DND-41 (cell line): ENCODE measurements around the gene HOXA3.

Experiments
- ATAC-seq: fragments of 200-7000 bp; cut with Tn5 transposase; 3 replicates; pipeline ENCODE4 v1.9.1; 2021; ENCODE audit warnings: low read depth; ENCODE audit not compliant: insufficient read depth
- DNase-seq: peaks from one replicate; pipeline ENCODE4 v3.0.0-alpha.2; 2020
- H2AFZ ChIP-seq: 2 replicates; pipeline ENCODE4 v1.6.0; 2012; ENCODE audit warnings: low read depth, low read length
- H3K27ac ChIP-seq: 2 replicates; pipeline ENCODE4 v1.5.1; 2012; ENCODE audit warnings: low read length, inconsistent platforms
- H3K27me3 ChIP-seq: fragments of 200-600 bp; sonication (generic); 2 replicates; pipeline ENCODE4 v1.6.0; 2012; ENCODE audit warnings: low read length, mild to moderate bottlenecking, inconsistent platforms; ENCODE audit not compliant: insufficient read depth, poor library complexity
- H3K36me3 ChIP-seq: 2 replicates; pipeline ENCODE4 v1.5.1; 2012; ENCODE audit warnings: low read length, inconsistent platforms; ENCODE audit not compliant: insufficient read depth
- H3K4me1 ChIP-seq: 2 replicates; pipeline ENCODE4 v1.5.1; 2012; ENCODE audit warnings: mild to moderate bottlenecking, low read length; ENCODE audit not compliant: insufficient read depth
- H3K4me2 ChIP-seq: 2 replicates; pipeline ENCODE4 v1.6.0; 2012; ENCODE audit warnings: mild to moderate bottlenecking, moderate library complexity, low read length, inconsistent platforms; ENCODE audit not compliant: insufficient read depth
- H3K4me3 ChIP-seq, 2 experiments: fragments of 200-600 bp in 1 of 2; shearing (Covaris generic) in 1 of 2; 2 replicates each; pipeline ENCODE4 v1.5.1; 2012 to 2016; ENCODE audit warnings: inconsistent platforms in 2 of 2, low read length in 2 of 2, mild to moderate bottlenecking in 2 of 2, low read depth in 1 of 2, moderate library complexity in 1 of 2
- H3K79me2 ChIP-seq: 2 replicates; pipeline ENCODE4 v1.6.0; 2012; ENCODE audit warnings: low read length, inconsistent platforms; ENCODE audit not compliant: insufficient read depth
- H3K9ac ChIP-seq: 2 replicates; pipeline ENCODE4 v1.6.0; 2012; ENCODE audit warnings: low read depth, mild to moderate bottlenecking, inconsistent platforms, low read length, moderate library complexity
- H3K9me3 ChIP-seq: 2 replicates; pipeline ENCODE4 v1.5.1; 2012; ENCODE audit warnings: low read length, moderate library complexity, mild to moderate bottlenecking, inconsistent platforms; ENCODE audit not compliant: insufficient read depth, severe bottlenecking
- H4K20me1 ChIP-seq: 2 replicates; pipeline ENCODE4 v1.6.0; 2012; ENCODE audit warnings: low read length; ENCODE audit not compliant: insufficient read depth
- EZH2 ChIP-seq: IDR thresholded peaks from 3 replicates; pipeline ENCODE4 v1.6.1; 2012; ENCODE audit warnings: borderline replicate concordance, low read depth, mild to moderate bottlenecking, moderate library complexity, low read length, inconsistent platforms; ENCODE audit not compliant: severe bottlenecking
- TF ChIP-seq, protein P1 (sequence below): IDR thresholded peaks from 2 replicates; pipeline ENCODE4 v1.5.1; 2012; ENCODE audit warnings: borderline replicate concordance, low read length, moderate library complexity, mild to moderate bottlenecking; ENCODE audit not compliant: poor library complexity, severe bottlenecking; ENCODE audit errors: extremely low read depth

The HOXA3 gene

GRCh38 chr7:27191833-27192545 lies 39.6 kb upstream of the HOXA3 start:
- Histone ChIP-seq H3K4me2 (no peak overlapping the region), H3K79me2 (no peaks in the 10 kb centered on the region), H4K20me1 (no peaks in the 10 kb centered on the region), H3K36me3 (no peaks in the 10 kb centered on the region), H3K4me1 (peaks cover 22% of the 10 kb centered on the region), H3K9me3 (no peaks in the 10 kb centered on the region), H3K27me3 (peaks cover 10% of the 10 kb centered on the region), H3K9ac (no peak overlapping the region), H3K27ac (no peak overlapping the region), H2AFZ (no peak overlapping the region), H3K4me3 (no peak overlapping the region)
- no peak for TF ChIP-seq EZH2
- TF ChIP-seq, protein P1, sequence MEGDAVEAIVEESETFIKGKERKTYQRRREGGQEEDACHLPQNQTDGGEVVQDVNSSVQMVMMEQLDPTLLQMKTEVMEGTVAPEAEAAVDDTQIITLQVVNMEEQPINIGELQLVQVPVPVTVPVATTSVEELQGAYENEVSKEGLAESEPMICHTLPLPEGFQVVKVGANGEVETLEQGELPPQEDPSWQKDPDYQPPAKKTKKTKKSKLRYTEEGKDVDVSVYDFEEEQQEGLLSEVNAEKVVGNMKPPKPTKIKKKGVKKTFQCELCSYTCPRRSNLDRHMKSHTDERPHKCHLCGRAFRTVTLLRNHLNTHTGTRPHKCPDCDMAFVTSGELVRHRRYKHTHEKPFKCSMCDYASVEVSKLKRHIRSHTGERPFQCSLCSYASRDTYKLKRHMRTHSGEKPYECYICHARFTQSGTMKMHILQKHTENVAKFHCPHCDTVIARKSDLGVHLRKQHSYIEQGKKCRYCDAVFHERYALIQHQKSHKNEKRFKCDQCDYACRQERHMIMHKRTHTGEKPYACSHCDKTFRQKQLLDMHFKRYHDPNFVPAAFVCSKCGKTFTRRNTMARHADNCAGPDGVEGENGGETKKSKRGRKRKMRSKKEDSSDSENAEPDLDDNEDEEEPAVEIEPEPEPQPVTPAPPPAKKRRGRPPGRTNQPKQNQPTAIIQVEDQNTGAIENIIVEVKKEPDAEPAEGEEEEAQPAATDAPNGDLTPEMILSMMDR, result no peak
- ATAC-seq (no peak), DNase-seq (no peak)

DNA sequence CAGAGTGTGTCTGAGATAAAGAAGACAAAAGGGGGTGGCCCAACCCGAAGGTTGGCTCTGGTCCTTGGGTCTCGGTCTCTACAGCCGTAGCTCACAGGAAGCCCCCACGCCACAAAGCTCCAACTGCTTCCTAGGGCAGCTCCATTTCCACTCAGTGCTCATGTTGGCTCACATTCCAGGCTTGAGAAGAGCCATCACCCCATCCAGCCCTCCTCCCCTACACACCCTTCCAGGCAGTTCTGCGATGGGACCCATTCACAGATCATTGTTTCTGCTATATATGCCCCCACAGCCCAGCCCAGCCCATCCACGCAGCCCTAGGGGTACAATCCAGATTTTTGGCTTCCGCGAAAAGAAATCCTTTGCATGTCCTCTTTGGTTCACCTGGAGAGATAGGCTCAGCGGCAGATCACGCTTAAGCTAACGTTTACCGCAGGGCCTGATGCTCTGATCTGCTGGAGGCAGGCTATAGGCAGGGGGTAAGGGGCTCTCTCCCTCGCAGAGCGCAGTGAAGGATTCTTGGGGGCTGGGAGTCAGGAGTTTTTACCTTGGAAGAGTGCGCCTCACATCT lies 38.9 kb upstream of the HOXA3 start:
- H3K27me3 ChIP-seq, result peaks cover 14% of the 10 kb centered on the region
- ATAC-seq (no peak), DNase-seq (no peak)
- peaks cover 18% of the 10 kb centered on the region for H3K4me1 ChIP-seq
- no peaks in the 10 kb centered on the region for H3K79me2 ChIP-seq
- H3K27ac ChIP-seq, result no peak overlapping the region
- H4K20me1 ChIP-seq, result no peaks in the 10 kb centered on the region
- H3K36me3 ChIP-seq, result no peaks in the 10 kb centered on the region
- H3K9me3 ChIP-seq, result no peaks in the 10 kb centered on the region
- H3K4me3 ChIP-seq, result no peak overlapping the region
- no peak overlapping the region for H3K4me2 ChIP-seq
- H2AFZ ChIP-seq, result no peak overlapping the region
- no peak overlapping the region for H3K9ac ChIP-seq
- TF ChIP-seq, protein P1, result no peak
- TF ChIP-seq EZH2, result no peak

DNA sequence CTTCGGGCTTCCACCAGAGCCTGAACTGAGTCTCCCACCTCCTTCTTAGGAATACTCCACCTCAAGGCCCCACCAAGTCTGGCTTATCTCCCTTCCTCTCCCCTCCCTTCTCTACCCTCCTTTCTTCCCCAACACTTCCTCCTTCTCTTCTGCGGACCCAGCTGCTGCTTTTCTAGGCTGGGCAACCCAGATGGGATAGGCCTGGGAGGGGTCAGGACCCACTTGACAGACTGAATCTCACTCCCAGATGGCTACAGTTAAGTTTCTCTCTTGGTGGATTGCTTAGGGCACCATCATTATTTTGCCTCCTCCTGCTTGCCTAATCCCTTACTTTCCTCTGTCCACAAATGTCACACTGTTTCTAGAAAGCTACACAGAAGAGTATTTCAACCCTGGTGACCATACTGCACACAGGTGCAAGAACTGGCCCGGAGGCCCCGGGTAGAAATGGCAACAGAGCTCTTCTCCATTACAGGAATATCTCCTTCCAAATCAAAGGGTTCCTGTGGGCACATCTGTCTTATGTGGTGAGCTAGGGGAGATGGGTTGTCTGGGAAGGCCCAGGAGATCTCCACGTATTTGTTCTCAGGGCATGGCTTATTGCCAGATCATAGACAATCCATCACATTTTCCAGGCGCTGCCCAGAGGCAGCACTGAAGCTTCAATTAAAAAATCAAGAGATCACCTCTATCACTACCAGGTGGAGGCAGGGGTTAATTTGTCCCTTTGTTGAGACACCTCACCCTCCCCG lies 37.8 kb upstream of the HOXA3 start:
- Histone ChIP-seq H3K9ac (no peak overlapping the region), H3K9me3 (no peaks in the 10 kb centered on the region), H3K4me3 (no peak overlapping the region), H3K27ac (no peak overlapping the region), H3K79me2 (no peaks in the 10 kb centered on the region), H4K20me1 (no peaks in the 10 kb centered on the region), H3K27me3 (peaks cover 14% of the 10 kb centered on the region), H3K4me1 (peaks cover 18% of the 10 kb centered on the region), H3K4me2 (no peak overlapping the region), H3K36me3 (no peaks in the 10 kb centered on the region), H2AFZ (no peak overlapping the region)
- DNase-seq, result no peak
- no peak for ATAC-seq
- TF ChIP-seq, protein P1, result no peak
- no peak for TF ChIP-seq EZH2
